Osteoblast (primary cell): ENCODE results near the gene RAVER2. TPM values are rescaled to one million over a fixed set of nuclear protein-coding genes. Genes with fewer than 3 reads are reported as not detected.

Source experiments
- DNase-seq: peaks from one replicate; pipeline ENCODE4 v3.0.0; 2011; ENCODE audit warnings: low spot score, mixed read lengths; ENCODE audit not compliant: insufficient read length; ENCODE audit errors: missing footprints
- H2AFZ ChIP-seq: 2 replicates; pipeline ENCODE4 v1.6.0; 2011; ENCODE audit warnings: mild to moderate bottlenecking, low read length
- H3K27ac ChIP-seq: 2 replicates; pipeline ENCODE4 v1.5.1; 2011; ENCODE audit warnings: mild to moderate bottlenecking, low read depth, low read length, moderate library complexity
- H3K27me3 ChIP-seq: 2 replicates; pipeline ENCODE4 v1.6.0; 2012; ENCODE audit warnings: mild to moderate bottlenecking, control low read depth, inconsistent platforms, low read length, moderate library complexity; ENCODE audit not compliant: insufficient read depth
- H3K36me3 ChIP-seq: 2 replicates; pipeline ENCODE4 v1.5.1; 2011; ENCODE audit warnings: mild to moderate bottlenecking, low read length, control low read depth, moderate library complexity; ENCODE audit not compliant: insufficient read depth
- H3K4me1 ChIP-seq: 2 replicates; pipeline ENCODE4 v1.5.1; 2011; ENCODE audit warnings: mild to moderate bottlenecking, low read length, control low read depth, moderate library complexity; ENCODE audit not compliant: insufficient read depth
- H3K4me2 ChIP-seq: 2 replicates; pipeline ENCODE4 v1.6.0; 2011; ENCODE audit warnings: mild to moderate bottlenecking, low read length; ENCODE audit not compliant: insufficient read depth
- H3K4me3 ChIP-seq: fragments of 200-600 bp; sonication (generic); 3 replicates; pipeline ENCODE4 v1.5.1; 2012; ENCODE audit warnings: mild to moderate bottlenecking, low read length, inconsistent platforms; ENCODE audit not compliant: insufficient read depth
- H3K79me2 ChIP-seq: 2 replicates; pipeline ENCODE4 v1.6.0; 2012; ENCODE audit warnings: mild to moderate bottlenecking, low read length, control low read depth, inconsistent platforms; ENCODE audit not compliant: insufficient read depth
- H3K9me3 ChIP-seq: 2 replicates; pipeline ENCODE4 v1.5.1; 2011; ENCODE audit warnings: low read depth, low read length, control low read depth
- H4K20me1 ChIP-seq: 2 replicates; pipeline ENCODE4 v1.6.0; 2012; ENCODE audit warnings: mild to moderate bottlenecking, low read length, control low read depth; ENCODE audit not compliant: insufficient read depth
- CTCF ChIP-seq: IDR thresholded peaks from 2 replicates; pipeline ENCODE4 v1.5.1; 2011; ENCODE audit warnings: mild to moderate bottlenecking, low read depth, low read length, moderate library complexity; ENCODE audit errors: extremely low read depth
- total RNA-seq: library from RNA; depleted of rRNA; stranded (reverse); fragments of >200 nt; gene quantifications from 2 replicates; pipeline ENCODE4 v1.2.3, GENCODE V29; 2012

Gene RAVER2
- total RNA-seq, 1 donor: 17.4 TPM

GRCh38 chr1:64845831-64846425 is 101.1 kb downstream of the RAVER2 start:
- H3K4me3 ChIP-seq: no peak overlapping the region
- no peaks in the 10 kb centered on the region for H3K9me3 ChIP-seq
- DNase-seq: no peak
- H2AFZ ChIP-seq: no peak overlapping the region
- H3K4me1 ChIP-seq: no peaks in the 10 kb centered on the region
- H3K79me2 ChIP-seq: no peaks in the 10 kb centered on the region
- H3K27ac ChIP-seq: no peak overlapping the region
- H3K27me3 ChIP-seq: no peaks in the 10 kb centered on the region
- no peaks in the 10 kb centered on the region for H4K20me1 ChIP-seq
- no peak overlapping the region for H3K4me2 ChIP-seq
- H3K36me3 ChIP-seq: peaks cover 48% of the 10 kb centered on the region
- no peak for TF ChIP-seq CTCF

GRCh38 chr1:64846573-64847430 is 101.9 kb downstream of the RAVER2 start:
- Histone ChIP-seq H3K4me3 (no peak overlapping the region), H3K4me2 (no peak overlapping the region), H3K27ac (no peak overlapping the region), H3K4me1 (no peaks in the 10 kb centered on the region), H3K36me3 (peaks cover 46% of the 10 kb centered on the region), H3K79me2 (no peaks in the 10 kb centered on the region), H3K9me3 (no peaks in the 10 kb centered on the region), H4K20me1 (no peaks in the 10 kb centered on the region), H3K27me3 (no peaks in the 10 kb centered on the region), H2AFZ (no peak overlapping the region)
- no peak for TF ChIP-seq CTCF
- no peak for DNase-seq

DNA sequence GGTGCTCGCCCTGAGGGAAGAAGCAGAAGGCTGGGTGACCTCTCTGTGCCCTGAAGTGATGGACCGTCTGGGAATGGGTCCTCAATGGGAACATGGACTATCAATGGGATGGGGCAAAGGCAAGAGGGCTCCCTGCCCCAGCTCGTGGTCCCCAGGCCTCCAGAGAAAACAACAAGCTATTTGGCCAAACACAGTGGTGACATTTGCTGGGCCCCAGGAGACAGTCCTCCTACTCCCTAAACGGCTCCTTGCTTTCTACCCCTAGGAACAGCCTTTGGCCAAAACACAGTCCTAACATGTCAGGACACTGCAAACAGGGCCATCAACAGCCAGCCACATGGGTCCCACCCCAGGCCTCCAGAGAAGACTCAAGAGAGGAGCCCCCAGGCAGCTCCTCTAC is 102.8 kb downstream of the RAVER2 start:
- no peaks in the 10 kb centered on the region for H3K27me3 ChIP-seq
- peaks cover 49% of the 10 kb centered on the region for H3K36me3 ChIP-seq
- no peak for DNase-seq
- H3K9me3 ChIP-seq: no peaks in the 10 kb centered on the region
- no peak for TF ChIP-seq CTCF
- H2AFZ ChIP-seq: no peak overlapping the region
- H3K4me2 ChIP-seq: no peak overlapping the region
- H3K79me2 ChIP-seq: no peaks in the 10 kb centered on the region
- H3K4me3 ChIP-seq: no peak overlapping the region
- no peaks in the 10 kb centered on the region for H3K4me1 ChIP-seq
- H4K20me1 ChIP-seq: no peaks in the 10 kb centered on the region
- H3K27ac ChIP-seq: no peak overlapping the region

DNA sequence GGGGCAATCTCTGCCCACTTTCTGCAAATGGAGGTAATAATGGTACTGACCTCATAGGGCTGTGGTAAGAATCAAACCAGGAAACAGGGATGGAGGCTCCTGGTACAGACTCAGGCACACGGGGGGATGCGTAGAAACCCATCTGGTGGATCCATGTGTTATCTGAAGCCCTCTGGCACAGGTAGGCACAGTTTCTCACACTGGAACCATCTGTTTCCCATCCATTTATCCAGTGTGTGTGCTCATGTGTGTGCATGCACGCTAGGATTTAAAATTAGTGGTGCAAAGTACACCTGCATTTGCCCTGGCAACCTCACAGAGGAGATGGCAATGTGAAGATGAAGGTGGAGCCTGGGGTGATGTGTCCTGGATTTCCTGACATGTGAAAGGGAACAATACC is 103.3 kb downstream of the RAVER2 start:
- Histone ChIP-seq H2AFZ (no peak overlapping the region), H3K4me1 (no peaks in the 10 kb centered on the region), H4K20me1 (no peaks in the 10 kb centered on the region), H3K4me3 (no peak overlapping the region), H3K36me3 (peaks cover 48% of the 10 kb centered on the region), H3K79me2 (no peaks in the 10 kb centered on the region), H3K27ac (no peak overlapping the region), H3K4me2 (no peak overlapping the region), H3K27me3 (no peaks in the 10 kb centered on the region), H3K9me3 (no peaks in the 10 kb centered on the region)
- DNase-seq: no peak
- no peak for TF ChIP-seq CTCF
